Measurements from ENCODE around the gene PTK6.

Gene PTK6

GRCh38 chr20:63558804-63559484 lies 21.8 kb upstream of the PTK6 start:
- Histone ChIP-seq H3K9me3 (ENCODE audit: low read depth, low read length) (no peaks in the 10 kb centered on the region), H3K9ac (ENCODE audit: insufficient read length) (no peak overlapping the region), H3K27ac (no peak overlapping the region), H3K36me3 (ENCODE audit: insufficient read depth, low read length) (no peaks in the 10 kb centered on the region), H3K4me3 (no peak overlapping the region)
- TF ChIP-seq POLR2AphosphoS5 (IDR thresholded peaks at IDR 0.05; ENCODE audit: borderline replicate concordance, low read depth, low read length) = no peak
- TF ChIP-seq EZH2 (IDR thresholded peaks at IDR 0.05) = no peak
- no peak for TF ChIP-seq FOXP2 (optimal IDR thresholded peaks at IDR 0.05; ENCODE audit: control extremely low read depth, extremely low read length, insufficient read depth)
- no peak for DNase-seq (ENCODE audit: low read depth, low spot score)

- no peak overlapping the region for H3K27ac ChIP-seq
- no peak for DNase-seq (ENCODE audit: low read depth, low spot score)
- no peaks in the 10 kb centered on the region for H3K9me3 ChIP-seq (ENCODE audit: low read depth, low read length)
- no peak overlapping the region for H3K4me3 ChIP-seq
- H3K9ac ChIP-seq (ENCODE audit: insufficient read length) = no peak overlapping the region
- H3K36me3 ChIP-seq (ENCODE audit: insufficient read depth, low read length) = no peaks in the 10 kb centered on the region
- no peak for TF ChIP-seq POLR2AphosphoS5 (IDR thresholded peaks at IDR 0.05; ENCODE audit: borderline replicate concordance, low read depth, low read length)
- no peak for TF ChIP-seq EZH2 (IDR thresholded peaks at IDR 0.05)
- no peak for TF ChIP-seq FOXP2 (optimal IDR thresholded peaks at IDR 0.05; ENCODE audit: control extremely low read depth, extremely low read length, insufficient read depth)
Observed at GRCh38 chr20:63557481-63557891, 20.3 kb upstream of the PTK6 start.

GRCh38 chr20:63556873-63557478 lies 19.8 kb upstream of the PTK6 start:
- TF ChIP-seq EZH2 (IDR thresholded peaks at IDR 0.05) = no peak
- no peak for TF ChIP-seq POLR2AphosphoS5 (IDR thresholded peaks at IDR 0.05; ENCODE audit: borderline replicate concordance, low read depth, low read length)
- TF ChIP-seq FOXP2 (optimal IDR thresholded peaks at IDR 0.05; ENCODE audit: control extremely low read depth, extremely low read length, insufficient read depth) = no peak
- no peak for DNase-seq (ENCODE audit: low read depth, low spot score)
- no peaks in the 10 kb centered on the region for H3K36me3 ChIP-seq (ENCODE audit: insufficient read depth, low read length)
- no peaks in the 10 kb centered on the region for H3K9me3 ChIP-seq (ENCODE audit: low read depth, low read length)
- no peak overlapping the region for H3K27ac ChIP-seq
- H3K9ac ChIP-seq (ENCODE audit: insufficient read length) = no peak overlapping the region
- no peak overlapping the region for H3K4me3 ChIP-seq

GRCh38 chr20:63555661-63556381 lies 18.6 kb upstream of the PTK6 start:
- Histone ChIP-seq H3K27ac (no peak overlapping the region), H3K9ac (ENCODE audit: insufficient read length) (no peak overlapping the region), H3K36me3 (ENCODE audit: insufficient read depth, low read length) (no peaks in the 10 kb centered on the region), H3K9me3 (ENCODE audit: low read depth, low read length) (no peaks in the 10 kb centered on the region), H3K4me3 (no peak overlapping the region)
- TF ChIP-seq EZH2 (IDR thresholded peaks at IDR 0.05) = no peak
- TF ChIP-seq POLR2AphosphoS5 (IDR thresholded peaks at IDR 0.05; ENCODE audit: borderline replicate concordance, low read depth, low read length) = no peak
- no peak for TF ChIP-seq FOXP2 (optimal IDR thresholded peaks at IDR 0.05; ENCODE audit: control extremely low read depth, extremely low read length, insufficient read depth)
- DNase-seq (ENCODE audit: low read depth, low spot score) = no peak

- H3K36me3 ChIP-seq (ENCODE audit: insufficient read depth, low read length) = no peaks in the 10 kb centered on the region
- H3K27ac ChIP-seq = no peak overlapping the region
- no peak for DNase-seq (ENCODE audit: low read depth, low spot score)
- TF ChIP-seq POLR2AphosphoS5 (IDR thresholded peaks at IDR 0.05; ENCODE audit: borderline replicate concordance, low read depth, low read length) = no peak
- TF ChIP-seq EZH2 (IDR thresholded peaks at IDR 0.05) = no peak
- TF ChIP-seq FOXP2 (optimal IDR thresholded peaks at IDR 0.05; ENCODE audit: control extremely low read depth, extremely low read length, insufficient read depth) = no peak
- H3K4me3 ChIP-seq = peak overlapping the region; percentile 88
- H3K9me3 ChIP-seq (ENCODE audit: low read depth, low read length) = no peaks in the 10 kb centered on the region
- H3K9ac ChIP-seq (ENCODE audit: insufficient read length) = peak overlapping the region; percentile 59
Observed at GRCh38 chr20:63554361-63555278, 17.4 kb upstream of the PTK6 start.

- peak within 1 kb of the TSS; percentile 88 for H3K4me3 ChIP-seq
- H3K36me3 ChIP-seq (ENCODE audit: insufficient read depth, low read length) = no peaks in the 10 kb centered on the region
- no peak for TF ChIP-seq EZH2 (IDR thresholded peaks at IDR 0.05)
- no peak for TF ChIP-seq FOXP2 (optimal IDR thresholded peaks at IDR 0.05; ENCODE audit: control extremely low read depth, extremely low read length, insufficient read depth)
- TF ChIP-seq POLR2AphosphoS5 (IDR thresholded peaks at IDR 0.05; ENCODE audit: borderline replicate concordance, low read depth, low read length) = no peak
- peak within 1 kb of the TSS; percentile 59 for H3K9ac ChIP-seq (ENCODE audit: insufficient read length)
- no peak for DNase-seq (ENCODE audit: low read depth, low spot score)
- H3K27ac ChIP-seq = no peak within 1 kb of the TSS
- no peaks in the 10 kb centered on the region for H3K9me3 ChIP-seq (ENCODE audit: low read depth, low read length)
Observed at GRCh38 chr20:63553933-63554290, 16.7 kb upstream of the PTK6 start, which contains the start of gene FNDC11. FNDC11 (plus strand) TSS chr20:63554159; CDS start chr20:63555664, 1,505 bp downstream.

GRCh38 chr20:63553251-63553932 lies 16.2 kb upstream of the PTK6 start:
- no peak for TF ChIP-seq EZH2 (IDR thresholded peaks at IDR 0.05)
- peak overlapping the region; percentile 59 for H3K9ac ChIP-seq (ENCODE audit: insufficient read length)
- peak; percentile 62 for DNase-seq (ENCODE audit: low read depth, low spot score)
- H3K27ac ChIP-seq = no peak overlapping the region
- no peaks in the 10 kb centered on the region for H3K9me3 ChIP-seq (ENCODE audit: low read depth, low read length)
- no peaks in the 10 kb centered on the region for H3K36me3 ChIP-seq (ENCODE audit: insufficient read depth, low read length)
- H3K4me3 ChIP-seq = peak overlapping the region; percentile 88
